NCI-H1048 (cell line): ENCODE measurements around the gene ATMIN.

ENCODE experiments used
- DNase-seq: peaks from one replicate; lab custom pipeline; 2025; lab: John Stamatoyannopoulos, UW

ATMIN gene, protein sequence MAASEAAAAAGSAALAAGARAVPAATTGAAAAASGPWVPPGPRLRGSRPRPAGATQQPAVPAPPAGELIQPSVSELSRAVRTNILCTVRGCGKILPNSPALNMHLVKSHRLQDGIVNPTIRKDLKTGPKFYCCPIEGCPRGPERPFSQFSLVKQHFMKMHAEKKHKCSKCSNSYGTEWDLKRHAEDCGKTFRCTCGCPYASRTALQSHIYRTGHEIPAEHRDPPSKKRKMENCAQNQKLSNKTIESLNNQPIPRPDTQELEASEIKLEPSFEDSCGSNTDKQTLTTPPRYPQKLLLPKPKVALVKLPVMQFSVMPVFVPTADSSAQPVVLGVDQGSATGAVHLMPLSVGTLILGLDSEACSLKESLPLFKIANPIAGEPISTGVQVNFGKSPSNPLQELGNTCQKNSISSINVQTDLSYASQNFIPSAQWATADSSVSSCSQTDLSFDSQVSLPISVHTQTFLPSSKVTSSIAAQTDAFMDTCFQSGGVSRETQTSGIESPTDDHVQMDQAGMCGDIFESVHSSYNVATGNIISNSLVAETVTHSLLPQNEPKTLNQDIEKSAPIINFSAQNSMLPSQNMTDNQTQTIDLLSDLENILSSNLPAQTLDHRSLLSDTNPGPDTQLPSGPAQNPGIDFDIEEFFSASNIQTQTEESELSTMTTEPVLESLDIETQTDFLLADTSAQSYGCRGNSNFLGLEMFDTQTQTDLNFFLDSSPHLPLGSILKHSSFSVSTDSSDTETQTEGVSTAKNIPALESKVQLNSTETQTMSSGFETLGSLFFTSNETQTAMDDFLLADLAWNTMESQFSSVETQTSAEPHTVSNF

GRCh38 chr16:81035398-81035974 lies at the start of gene ATMIN:
Gene ATMIN, plus strand, starts transcription at chr16:81035842. Its CDS starts 29 bp downstream, at chr16:81035871.
- no peak for DNase-seq

DNA sequence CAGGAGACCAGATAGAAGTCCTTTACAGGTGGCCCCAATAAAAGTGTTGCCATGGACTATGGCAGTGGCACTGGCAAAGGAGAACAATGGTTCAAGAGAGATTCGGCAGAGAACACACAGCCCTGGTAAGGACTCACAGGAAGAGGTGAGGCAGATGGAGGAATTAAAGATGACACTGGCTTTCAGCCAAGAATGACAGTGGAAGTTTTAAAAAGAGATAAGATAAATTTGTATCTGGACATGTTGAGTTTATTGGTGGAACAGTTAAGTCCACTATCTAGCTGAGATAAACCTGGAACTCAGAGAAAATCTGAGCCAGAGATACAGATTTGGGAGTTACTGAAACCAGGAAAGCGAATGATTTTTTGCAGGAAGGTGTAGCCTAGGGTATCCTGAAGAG lies 49.1 kb upstream of the ATMIN start:
- DNase-seq = no peak

DNA sequence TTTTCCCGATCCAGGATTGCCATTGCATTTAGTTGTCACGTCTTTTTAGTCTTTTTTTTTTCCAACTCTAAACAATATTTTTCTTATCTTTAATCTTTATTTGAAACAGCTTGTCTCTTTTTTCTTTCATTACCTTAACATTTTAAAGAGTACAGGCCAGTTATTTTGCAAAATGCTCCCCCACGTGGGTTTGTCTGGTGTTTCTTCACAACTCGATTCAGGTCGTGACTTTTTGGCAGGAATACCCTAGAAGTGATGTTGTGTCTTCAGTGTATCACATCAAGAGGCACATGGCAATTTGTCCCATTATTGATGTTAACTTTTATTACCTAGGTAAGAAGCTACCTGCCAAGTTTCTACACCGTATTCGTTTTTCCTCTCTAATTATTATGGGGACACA lies 46.9 kb upstream of the ATMIN start:
- no peak for DNase-seq

DNA sequence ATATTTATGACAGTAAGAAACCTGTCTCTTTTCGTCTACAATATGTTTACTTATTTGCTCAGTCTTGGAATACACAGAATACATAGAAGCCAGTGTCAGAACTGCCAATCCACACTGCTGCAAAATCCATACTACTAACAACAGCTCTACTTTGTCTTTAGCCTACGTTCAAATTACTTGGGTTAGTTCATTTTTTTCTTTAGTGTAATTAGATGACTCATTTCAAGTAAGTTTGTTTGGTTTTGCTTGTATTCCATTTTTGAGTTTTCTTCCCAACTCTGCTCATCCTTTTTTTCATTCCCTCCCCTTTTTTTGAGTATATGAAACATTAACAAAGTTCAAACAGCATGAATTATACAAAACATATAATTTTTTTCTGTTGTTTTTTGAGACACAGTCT lies 45.8 kb upstream of the ATMIN start:
- DNase-seq = no peak

GRCh38 chr16:80990577-80990976 lies 45.1 kb upstream of the ATMIN start:
- no peak for DNase-seq

GRCh38 chr16:80990978-80991377 lies 44.7 kb upstream of the ATMIN start:
- no peak for DNase-seq

DNA sequence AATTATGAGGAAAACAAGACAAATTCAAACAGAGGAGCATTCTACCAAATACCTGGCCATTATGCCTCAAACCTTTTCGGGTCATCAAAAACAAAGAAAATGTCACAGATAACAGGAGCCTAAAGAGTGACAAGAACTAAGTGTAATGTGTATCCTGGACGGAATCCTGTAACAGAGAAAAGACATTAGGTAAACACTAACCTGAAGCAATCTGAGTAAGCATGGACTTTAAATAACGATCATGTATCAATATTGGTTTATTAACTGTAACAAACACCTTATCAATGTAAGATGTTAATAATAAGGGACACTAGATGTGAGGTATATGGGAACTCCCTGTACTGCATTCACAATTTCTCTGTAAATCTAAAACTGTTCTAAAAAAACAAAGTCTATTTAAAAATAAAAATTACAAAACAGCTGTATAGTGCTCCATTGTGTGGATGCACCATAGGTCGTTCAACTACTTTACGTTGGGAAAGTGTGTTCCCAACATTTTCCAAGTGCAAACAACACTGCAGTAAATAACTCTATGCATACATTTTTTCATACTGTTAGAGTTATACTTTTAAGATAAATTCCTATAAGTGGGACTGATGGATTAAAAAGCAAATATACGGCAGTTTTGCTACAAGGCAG lies 43.7 kb upstream of the ATMIN start:
- DNase-seq = no peak

DNA sequence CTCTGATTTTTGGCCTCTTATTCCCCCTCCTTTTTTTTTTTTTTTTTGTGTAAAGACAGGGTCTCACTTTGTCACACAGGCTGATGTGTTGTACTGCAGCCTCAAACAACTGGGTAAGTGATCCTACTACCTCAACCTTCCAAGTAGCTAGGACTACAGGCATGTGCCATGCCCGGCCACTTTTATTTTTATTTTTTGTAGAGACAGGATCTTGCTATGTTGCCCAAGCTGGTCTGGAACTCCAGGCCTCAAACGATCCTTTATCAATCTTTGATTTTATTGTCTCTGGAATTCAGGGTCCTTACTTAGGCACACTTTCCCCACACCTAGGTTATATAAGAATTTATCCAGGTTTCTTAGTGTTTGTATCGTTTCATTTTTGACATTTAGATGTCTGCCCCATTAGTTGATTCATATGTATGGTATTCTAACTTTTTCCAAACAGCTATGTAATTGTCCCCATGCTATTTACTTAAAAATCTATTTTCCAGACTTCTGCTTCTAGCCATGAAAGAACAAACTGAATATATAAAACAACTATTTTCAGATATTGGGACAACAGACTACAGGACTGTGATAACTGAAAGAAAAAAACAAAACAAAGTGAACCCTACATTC lies 42.9 kb upstream of the ATMIN start:
- no peak for DNase-seq

DNA sequence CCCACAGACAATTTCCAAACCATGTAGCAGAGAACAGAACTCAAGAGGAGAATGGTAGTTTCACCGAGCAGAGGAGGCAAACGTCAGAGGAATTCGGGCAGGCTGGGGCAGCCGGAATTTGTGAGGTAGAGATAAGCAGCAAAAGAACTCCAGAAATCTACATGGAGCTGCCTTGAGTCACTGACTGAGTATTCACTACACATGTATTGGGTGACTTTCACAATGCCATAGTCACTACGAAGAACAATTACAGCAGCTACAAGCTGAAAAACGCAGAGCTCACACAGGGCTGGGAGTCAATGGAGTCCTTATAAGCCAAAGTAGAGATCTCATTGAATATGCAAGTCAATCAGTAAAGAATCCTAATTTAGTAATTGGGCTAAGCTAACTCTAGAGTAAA lies 42.3 kb upstream of the ATMIN start:
- DNase-seq = no peak

DNA sequence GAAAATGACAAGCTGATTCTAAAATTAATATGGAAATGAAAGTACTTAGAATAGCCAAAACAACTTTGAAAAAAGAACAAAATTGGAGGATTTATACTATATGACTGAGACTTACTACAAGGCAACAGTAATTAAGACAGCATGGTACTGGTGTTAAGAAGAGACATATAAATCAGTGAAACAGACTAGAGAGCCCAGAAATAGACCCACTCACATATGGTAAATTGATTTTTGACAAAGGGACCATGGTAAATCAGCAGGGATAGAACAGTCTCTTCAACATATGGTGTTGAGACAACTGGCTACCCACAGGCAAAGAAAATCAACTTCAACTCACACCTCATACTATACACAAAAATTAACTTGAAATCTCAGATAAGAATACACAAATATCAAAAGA lies 41.8 kb upstream of the ATMIN start:
- DNase-seq = no peak

GRCh38 chr16:80994451-80994850 lies 41.2 kb upstream of the ATMIN start:
- no peak for DNase-seq

DNA sequence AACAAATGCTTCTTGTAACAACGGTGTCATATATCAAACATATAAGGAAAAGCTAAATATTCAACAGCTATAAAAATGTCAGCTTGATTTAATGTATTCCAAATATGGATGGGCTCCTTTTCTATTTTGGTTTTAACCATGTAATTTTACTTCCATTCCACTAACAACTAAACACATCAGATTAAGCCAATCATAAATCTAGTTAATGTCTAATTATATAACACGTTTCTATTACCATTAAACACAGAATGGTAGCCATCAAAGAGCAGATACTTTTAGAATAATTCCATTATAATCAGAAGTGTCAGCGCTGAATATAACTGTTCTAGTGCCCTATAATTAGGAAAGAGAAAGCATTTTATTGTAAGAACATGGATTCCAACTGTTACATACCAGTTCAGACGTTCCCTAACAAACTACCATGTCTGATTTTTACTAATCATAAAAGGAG lies 38.9 kb upstream of the ATMIN start:
- DNase-seq = no peak

DNA sequence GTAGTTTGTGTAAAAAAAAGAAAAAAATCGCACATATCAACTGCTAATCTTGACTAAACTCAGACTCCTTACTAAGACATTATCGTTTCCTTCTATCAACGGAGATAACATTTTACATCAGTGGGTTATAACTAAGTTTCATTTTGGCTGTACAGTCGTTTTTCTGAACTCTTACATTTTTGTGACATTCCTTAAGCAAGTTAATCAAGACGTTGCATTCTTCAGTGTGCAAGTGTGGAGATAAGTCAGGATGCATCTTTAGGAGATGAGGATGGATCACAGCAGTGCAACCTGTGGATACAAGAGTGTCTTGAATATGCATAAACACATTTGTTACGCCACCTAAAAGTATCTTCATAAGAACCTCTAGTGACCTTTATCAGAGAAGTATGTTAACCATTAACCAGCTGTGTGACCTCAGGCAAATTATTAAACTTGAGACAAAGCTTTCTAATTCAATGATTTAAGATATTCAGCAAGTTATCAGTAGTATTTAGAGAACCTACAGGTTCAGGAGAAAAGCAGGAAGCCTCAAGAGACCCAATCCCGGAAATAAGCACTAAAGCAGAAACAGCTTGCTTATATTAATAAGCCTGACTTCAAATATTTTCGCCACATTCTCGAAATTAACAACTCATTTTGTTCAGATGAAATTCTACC lies 38.4 kb upstream of the ATMIN start:
- no peak for DNase-seq

GRCh38 chr16:80997964-80998620 lies 37.5 kb upstream of the ATMIN start:
- DNase-seq = no peak

DNA sequence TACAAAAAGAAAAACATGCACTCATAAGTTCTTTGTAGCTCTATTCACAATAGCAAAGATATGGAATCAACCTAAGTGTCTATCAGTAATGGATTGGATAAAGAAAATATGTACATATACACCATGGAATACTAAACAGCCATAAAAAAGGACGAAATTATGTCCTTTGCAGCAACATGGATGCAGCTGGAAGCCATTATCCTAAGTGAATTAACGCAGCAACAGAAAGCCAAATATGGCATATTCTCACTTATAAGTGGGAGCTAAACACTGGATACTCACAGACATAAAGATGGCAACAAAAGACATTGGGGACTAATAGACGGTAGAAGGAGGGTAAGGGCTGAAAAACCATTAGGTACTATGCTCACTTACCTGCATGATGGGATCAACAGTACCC lies 34.8 kb upstream of the ATMIN start:
- no peak for DNase-seq

- no peak for DNase-seq
Observed at GRCh38 chr16:81001330-81001729, 34.3 kb upstream of the ATMIN start.

- DNase-seq = no peak
Observed at GRCh38 chr16:81003064-81003463, 32.6 kb upstream of the ATMIN start.

- no peak for DNase-seq
Observed at GRCh38 chr16:81003610-81004460, 31.8 kb upstream of the ATMIN start.

- DNase-seq = no peak
Observed at GRCh38 chr16:81004646-81005353, 30.8 kb upstream of the ATMIN start.
